Activated CD8-positive, alpha-beta T cell treated with anti-CD3 and anti-CD28 coated beads for 36 hours (primary cell): ENCODE measurements around the gene ARHGDIA. TPM values are rescaled to one million over a fixed set of nuclear protein-coding genes. Genes with fewer than 3 reads are reported as not detected.
A peak's percentile ranks its signal among the peaks of the same experiment; 100 is the strongest.

Source experiments
- ATAC-seq: fragments of 200-7000 bp; cut with Tn5 transposase; one replicate; pipeline ENCODE4 v1.10.0; 2021; ENCODE audit warnings: mild to moderate bottlenecking, moderate library complexity
- CTCF ChIA-PET: fragments of 350-600 bp; sonication (Branson Sonifier 250); formaldehyde crosslinking; loops from one replicate; lab custom pipeline; 2021; ENCODE audit warnings: antibody characterized with exemption; lab: Charles Lee
- POLR2A ChIA-PET: fragments of 350-600 bp; sonication (Branson Sonifier 250); formaldehyde crosslinking; loops from one replicate; lab custom pipeline; 2021; ENCODE audit warnings: antibody characterized with exemption; lab: Charles Lee
- DNase-seq: peaks from one replicate; pipeline ENCODE4 v3.0.0-alpha.2; 2020
- H3K27ac Mint-ChIP-seq: one replicate; pipeline ENCODE4 v1.8.0; 2021; ENCODE audit warnings: mild to moderate bottlenecking, mixed read lengths
- H3K27me3 Mint-ChIP-seq: one replicate; pipeline ENCODE4 v1.8.0; 2021; ENCODE audit warnings: mixed read lengths
- H3K36me3 Mint-ChIP-seq: one replicate; pipeline ENCODE4 v1.8.0; 2021; ENCODE audit warnings: low read depth, mixed read lengths
- H3K4me1 Mint-ChIP-seq: one replicate; pipeline ENCODE4 v1.8.0; 2021; ENCODE audit warnings: low read depth, mixed read lengths
- H3K4me3 Mint-ChIP-seq: one replicate; pipeline ENCODE4 v1.8.0; 2021; ENCODE audit warnings: mild to moderate bottlenecking, moderate library complexity, mixed read lengths
- H3K9me3 Mint-ChIP-seq: one replicate; pipeline ENCODE4 v1.8.0; 2021; ENCODE audit warnings: mixed read lengths
- CTCF ChIP-seq: fragments of 200-600 bp; IDR thresholded peaks from one replicate; pipeline ENCODE4 v1.8.0; 2022; ENCODE audit warnings: antibody characterized with exemption, mild to moderate bottlenecking
- intact Hi-C: fragments of 100-400 bp; cut with micrococcal nuclease; formaldehyde crosslinking; loops from one replicate; pipeline ENCODE4 v1.10.0; 2022
- total RNA-seq, 2 experiments: library from RNA; stranded (reverse); gene quantifications; one replicate each; pipeline ENCODE4 v1.2.3, GENCODE V29; 2021

The ARHGDIA gene
- total RNA-seq, 2 experiments from 2014 or later: 450 to 470 TPM

- TF ChIP-seq CTCF: no peak
- no peak overlapping the region for H3K4me3 Mint-ChIP-seq
- H3K27ac Mint-ChIP-seq: no peak overlapping the region
- DNase-seq (no peak), ATAC-seq (no peak)
- H3K4me1 Mint-ChIP-seq: peaks cover 3% of the 10 kb centered on the region
- intact Hi-C loops: no loop called here
- no peaks in the 10 kb centered on the region for H3K9me3 Mint-ChIP-seq
- no peaks in the 10 kb centered on the region for H3K27me3 Mint-ChIP-seq
- ChIA-PET POLR2A (interaction anchor here (0.6 kb wide), 1 partner anchor 21 kb away, joined by 3 read pairs; no protein-coding TSS in a partner anchor), CTCF (no interaction called here)
- peaks cover 7% of the 10 kb centered on the region for H3K36me3 Mint-ChIP-seq
Observed at GRCh38 chr17:81838753-81839255, 32.3 kb downstream of the ARHGDIA start.

GRCh38 chr17:81837641-81838040 is 33.5 kb downstream of the ARHGDIA start:
- ATAC-seq (no peak), DNase-seq (no peak)
- intact Hi-C loops: no loop called here
- no peaks in the 10 kb centered on the region for H3K9me3 Mint-ChIP-seq
- H3K27me3 Mint-ChIP-seq: no peaks in the 10 kb centered on the region
- CTCF ChIA-PET: no interaction called here
- no peak overlapping the region for H3K4me3 Mint-ChIP-seq
- POLR2A ChIA-PET: interaction anchor here (0.6 to 0.7 kb wide), 3 partner anchors 9 to 22 kb away, joined by 3 read pairs; no protein-coding TSS in a partner anchor
- H3K36me3 Mint-ChIP-seq: no peaks in the 10 kb centered on the region
- no peak for TF ChIP-seq CTCF
- H3K4me1 Mint-ChIP-seq: peaks cover 3% of the 10 kb centered on the region
- H3K27ac Mint-ChIP-seq: no peak overlapping the region

GRCh38 chr17:81834831-81835267 is 36.3 kb downstream of the ARHGDIA start, which contains the start of gene PPP1R27:
PPP1R27 (minus strand) TSS chr17:81835050; CDS start chr17:81834953, 97 bp downstream.
- ATAC-seq (no peak), DNase-seq (no peak)
- H3K27me3 Mint-ChIP-seq: no peaks in the 10 kb centered on the region
- intact Hi-C loops: no loop called here
- ChIA-PET CTCF (interaction anchor here (1.2 kb wide), 1 partner anchor 35 kb away, joined by 3 read pairs; no protein-coding TSS in a partner anchor), POLR2A (interaction anchor here (1.6 to 2.5 kb wide), 2 partner anchors 8 to 17 kb away, joined by 8 to 11 read pairs; no protein-coding TSS in a partner anchor)
- peaks cover 3% of the 10 kb centered on the region for H3K36me3 Mint-ChIP-seq
- H3K9me3 Mint-ChIP-seq: no peaks in the 10 kb centered on the region
- peak within 1 kb of the TSS; percentile 88 for H3K4me3 Mint-ChIP-seq
- peak within 1 kb of the TSS; percentile 91 for H3K27ac Mint-ChIP-seq
- no peak for TF ChIP-seq CTCF
- peaks cover 20% of the 10 kb centered on the region for H3K4me1 Mint-ChIP-seq

- intact Hi-C loops: no loop called here
- Mint-ChIP-seq H3K27ac (peak overlapping the region; percentile 91), H3K9me3 (no peaks in the 10 kb centered on the region), H3K27me3 (no peaks in the 10 kb centered on the region), H3K4me1 (peaks cover 23% of the 10 kb centered on the region), H3K36me3 (peaks cover 3% of the 10 kb centered on the region), H3K4me3 (peak overlapping the region; percentile 88)
- CTCF ChIA-PET: interaction anchor here (1.0 to 1.2 kb wide), 2 partner anchors 36 to 100 kb away, joined by 3 read pairs; no protein-coding TSS in a partner anchor
- no peak for TF ChIP-seq CTCF
- DNase-seq (no peak), ATAC-seq (no peak)
- POLR2A ChIA-PET: interaction anchor here (0.6 to 2.8 kb wide), 12 partner anchors 9 to 464 kb away, joined by 3 to 14 read pairs (median 5); partner anchors contain the start of genes ARHGDIA and MRPL12
Observed at GRCh38 chr17:81833921-81834830, 37.0 kb downstream of the ARHGDIA start.
